WTC11 (cell line): ENCODE measurements around the gene TMEM120A. TPM values are rescaled to one million over a fixed set of nuclear protein-coding genes. Genes with fewer than 3 reads are reported as not detected.
"Not testable (repeated sequence)": the region's sequence is repeated elsewhere in the genome, so short reads cannot be mapped to it uniquely, and the experiment has no call there.

Experiments used
- ATAC-seq: fragments of 200-7000 bp; cut with Tn5 transposase; 2 replicates; pipeline ENCODE4 v1.10.0; 2021; ENCODE audit warnings: mild to moderate bottlenecking, moderate library complexity
- CTCF ChIA-PET: fragments of 300-600 bp; sonication (Branson Sonifier 250); formaldehyde crosslinking; loops from one replicate; lab custom pipeline; 2021; ENCODE audit warnings: antibody characterized with exemption; lab: Charles Lee
- POLR2A ChIA-PET: fragments of 350-600 bp; sonication (Branson Sonifier 250); formaldehyde crosslinking; loops from one replicate; lab custom pipeline; 2021; ENCODE audit warnings: antibody characterized with exemption; lab: Charles Lee
- DNase-seq: peaks from one replicate; pipeline ENCODE4 v3.0.0; 2021; ENCODE audit warnings: low spot score
- H3K27ac Mint-ChIP-seq: 2 replicates; pipeline ENCODE4 v1.8.0; 2021; ENCODE audit warnings: mixed read lengths
- H3K27me3 Mint-ChIP-seq: 2 replicates; pipeline ENCODE4 v1.8.0; 2021; ENCODE audit warnings: low read depth, mild to moderate bottlenecking, moderate library complexity, mixed read lengths
- H3K36me3 Mint-ChIP-seq: 2 replicates; pipeline ENCODE4 v1.8.0; 2021; ENCODE audit warnings: mixed read lengths
- H3K4me1 Mint-ChIP-seq: 2 replicates; pipeline ENCODE4 v1.8.0; 2022; ENCODE audit warnings: mixed read lengths
- H3K4me3 Mint-ChIP-seq: 2 replicates; pipeline ENCODE4 v1.8.0; 2021; ENCODE audit warnings: mild to moderate bottlenecking, moderate library complexity, mixed read lengths
- H3K9me3 Mint-ChIP-seq: 2 replicates; pipeline ENCODE4 v1.8.0; 2021; ENCODE audit warnings: mixed read lengths
- CBFB ChIP-seq: sonication (generic); formaldehyde crosslinking; IDR thresholded peaks from 2 replicates; pipeline ENCODE4 v1.8.1; 2022; ENCODE audit warnings: mild to moderate bottlenecking, low read depth, missing genetic modification reagents
- CREB1 ChIP-seq: sonication (generic); formaldehyde crosslinking; IDR thresholded peaks from 2 replicates; pipeline ENCODE4 v1.8.0; 2023; ENCODE audit warnings: mild to moderate bottlenecking, missing genetic modification reagents
- ELF4 ChIP-seq: sonication (generic); formaldehyde crosslinking; IDR thresholded peaks from 2 replicates; pipeline ENCODE4 v1.8.1; 2022; ENCODE audit warnings: low read depth, mild to moderate bottlenecking, moderate library complexity, missing genetic modification reagents
- EMX1 ChIP-seq: fragments of 250-450 bp; sonication (Bioruptor Pico); IDR thresholded peaks from 2 replicates; pipeline ENCODE4 v1.8.0; 2021; ENCODE audit warnings: mild to moderate bottlenecking
- ETV6 ChIP-seq: sonication (generic); formaldehyde crosslinking; IDR thresholded peaks from 2 replicates; pipeline ENCODE4 v1.8.1; 2022; ENCODE audit warnings: mild to moderate bottlenecking, missing genetic modification reagents
- FOXJ3 ChIP-seq: sonication (generic); formaldehyde crosslinking; IDR thresholded peaks from 2 replicates; pipeline ENCODE4 v1.9.0; 2021; ENCODE audit warnings: missing genetic modification reagents, mild to moderate bottlenecking, borderline replicate concordance
- GRHL2 ChIP-seq: fragments of 250-450 bp; sonication (Bioruptor Pico); IDR thresholded peaks from 2 replicates; pipeline ENCODE4 v1.8.0; 2022; ENCODE audit warnings: mild to moderate bottlenecking, moderate library complexity; ENCODE audit not compliant: insufficient replicate concordance, severe bottlenecking
- NFE2L1 ChIP-seq: sonication (generic); formaldehyde crosslinking; IDR thresholded peaks from 2 replicates; pipeline ENCODE4 v1.8.1; 2023; ENCODE audit warnings: missing genetic modification reagents
- NFYB ChIP-seq: sonication (generic); formaldehyde crosslinking; conservative IDR thresholded peaks from 2 replicates; pipeline ENCODE4 v1.8.0; 2022; ENCODE audit warnings: low read depth, missing genetic modification reagents
- NR2C2 ChIP-seq: sonication (generic); formaldehyde crosslinking; IDR thresholded peaks from 2 replicates; pipeline ENCODE4 v1.8.0; 2022; ENCODE audit warnings: mild to moderate bottlenecking, missing genetic modification reagents
- PRRX2 ChIP-seq: fragments of 250-450 bp; sonication (Bioruptor Pico); IDR thresholded peaks from 2 replicates; pipeline ENCODE4 v1.8.0; 2021; ENCODE audit warnings: mild to moderate bottlenecking
- SMAD3 ChIP-seq: sonication (generic); formaldehyde crosslinking; IDR thresholded peaks from 2 replicates; pipeline ENCODE4 v1.8.0; 2022; ENCODE audit warnings: missing genetic modification reagents, mild to moderate bottlenecking, borderline replicate concordance
- TEAD4 ChIP-seq: sonication (generic); formaldehyde crosslinking; IDR thresholded peaks from 2 replicates; pipeline ENCODE4 v1.8.0; 2022; ENCODE audit warnings: mild to moderate bottlenecking, missing genetic modification reagents
- TP53 ChIP-seq: sonication (generic); formaldehyde crosslinking; IDR thresholded peaks from 2 replicates; pipeline ENCODE4 v1.8.1; 2023; ENCODE audit warnings: mild to moderate bottlenecking, missing genetic modification reagents
- ZBTB21 ChIP-seq: sonication (generic); formaldehyde crosslinking; IDR thresholded peaks from 2 replicates; pipeline ENCODE4 v1.8.1; 2023; ENCODE audit warnings: mild to moderate bottlenecking, missing genetic modification reagents, borderline replicate concordance
- ZNF263 ChIP-seq: sonication (generic); formaldehyde crosslinking; IDR thresholded peaks from 2 replicates; pipeline ENCODE4 v1.8.1; 2022; ENCODE audit warnings: low read depth, mild to moderate bottlenecking, moderate library complexity, missing genetic modification reagents
- ZNF317 ChIP-seq: sonication (generic); formaldehyde crosslinking; IDR thresholded peaks from 2 replicates; pipeline ENCODE4 v1.8.1; 2023; ENCODE audit warnings: low read depth, mild to moderate bottlenecking, moderate library complexity, missing genetic modification reagents, borderline replicate concordance
- ZNF416 ChIP-seq: fragments of 250-450 bp; sonication (Bioruptor Pico); IDR thresholded peaks from 2 replicates; pipeline ENCODE4 v1.9.0; 2021; ENCODE audit warnings: mild to moderate bottlenecking, inconsistent platforms
- ZNF423 ChIP-seq: fragments of 250-450 bp; sonication (Bioruptor Pico); IDR thresholded peaks from 2 replicates; pipeline ENCODE4 v2.1.2; 2022; ENCODE audit warnings: mild to moderate bottlenecking, moderate library complexity
- total RNA-seq: library from RNA; stranded (reverse); gene quantifications from 3 replicates; pipeline ENCODE4 v1.2.3, GENCODE V29; 2021
- TF ChIP-seq, protein P1 (sequence below): sonication (generic); formaldehyde crosslinking; IDR thresholded peaks from 2 replicates; pipeline ENCODE4 v1.8.1; 2022; ENCODE audit warnings: mild to moderate bottlenecking, moderate library complexity, missing genetic modification reagents
- TF ChIP-seq, protein P2 (sequence below): sonication (generic); formaldehyde crosslinking; IDR thresholded peaks from 2 replicates; pipeline ENCODE4 v1.8.0; 2023; ENCODE audit warnings: missing genetic modification reagents
- TF ChIP-seq, protein P3 (sequence below): sonication (generic); formaldehyde crosslinking; IDR thresholded peaks from 2 replicates; pipeline ENCODE4 v1.8.0; 2022; ENCODE audit warnings: mild to moderate bottlenecking, missing genetic modification reagents
- TF ChIP-seq, protein P4 (sequence below): sonication (generic); formaldehyde crosslinking; IDR thresholded peaks from 2 replicates; pipeline ENCODE4 v1.8.0; 2022; ENCODE audit warnings: missing genetic modification reagents
- TF ChIP-seq, protein P5 (sequence below): sonication (generic); formaldehyde crosslinking; IDR thresholded peaks from 2 replicates; pipeline ENCODE4 v1.8.1; 2022; ENCODE audit warnings: low read depth, missing genetic modification reagents, borderline replicate concordance

TMEM120A gene
- total RNA-seq, 1 experiment from 2014 or later, result 21.9 TPM

DNA sequence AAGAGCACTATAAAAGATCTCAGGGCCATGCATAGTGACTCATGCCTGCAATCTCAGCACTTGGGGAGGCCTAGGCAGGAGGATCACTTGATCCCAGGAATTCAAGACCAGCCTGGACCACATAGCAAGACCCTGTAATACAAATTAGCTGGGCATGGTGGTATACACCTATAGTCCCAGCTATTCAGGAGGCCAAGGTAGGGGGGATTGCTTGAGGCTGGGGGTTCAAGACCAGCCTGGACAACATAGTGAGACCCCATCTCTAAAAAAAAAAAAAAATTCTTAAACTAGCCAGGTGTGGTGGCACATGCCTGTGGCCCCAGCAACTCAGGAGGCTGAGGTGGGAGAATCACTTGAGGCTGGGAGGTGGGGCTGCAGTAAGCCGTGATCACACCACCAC lies 37.6 kb upstream of the TMEM120A start (continued):
- TF ChIP-seq, protein P1, sequence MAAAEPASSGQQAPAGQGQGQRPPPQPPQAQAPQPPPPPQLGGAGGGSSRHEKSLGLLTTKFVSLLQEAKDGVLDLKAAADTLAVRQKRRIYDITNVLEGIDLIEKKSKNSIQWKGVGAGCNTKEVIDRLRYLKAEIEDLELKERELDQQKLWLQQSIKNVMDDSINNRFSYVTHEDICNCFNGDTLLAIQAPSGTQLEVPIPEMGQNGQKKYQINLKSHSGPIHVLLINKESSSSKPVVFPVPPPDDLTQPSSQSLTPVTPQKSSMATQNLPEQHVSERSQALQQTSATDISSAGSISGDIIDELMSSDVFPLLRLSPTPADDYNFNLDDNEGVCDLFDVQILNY (CRISPR knock-in tag), result no peak
- no peak for TF ChIP-seq EMX1 (CRISPR knock-in tag)
- TF ChIP-seq TEAD4, result no peak
- no peak for TF ChIP-seq ELF4 (CRISPR knock-in tag)
- no peak for TF ChIP-seq ZNF416 (CRISPR knock-in tag)
- TF ChIP-seq, protein P2, sequence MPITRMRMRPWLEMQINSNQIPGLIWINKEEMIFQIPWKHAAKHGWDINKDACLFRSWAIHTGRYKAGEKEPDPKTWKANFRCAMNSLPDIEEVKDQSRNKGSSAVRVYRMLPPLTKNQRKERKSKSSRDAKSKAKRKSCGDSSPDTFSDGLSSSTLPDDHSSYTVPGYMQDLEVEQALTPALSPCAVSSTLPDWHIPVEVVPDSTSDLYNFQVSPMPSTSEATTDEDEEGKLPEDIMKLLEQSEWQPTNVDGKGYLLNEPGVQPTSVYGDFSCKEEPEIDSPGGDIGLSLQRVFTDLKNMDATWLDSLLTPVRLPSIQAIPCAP (CRISPR knock-in tag), result no peak
- no peak for TF ChIP-seq CBFB
- TF ChIP-seq SMAD3, result no peak
- TF ChIP-seq, all 79 proteins: peak for 0

DNA sequence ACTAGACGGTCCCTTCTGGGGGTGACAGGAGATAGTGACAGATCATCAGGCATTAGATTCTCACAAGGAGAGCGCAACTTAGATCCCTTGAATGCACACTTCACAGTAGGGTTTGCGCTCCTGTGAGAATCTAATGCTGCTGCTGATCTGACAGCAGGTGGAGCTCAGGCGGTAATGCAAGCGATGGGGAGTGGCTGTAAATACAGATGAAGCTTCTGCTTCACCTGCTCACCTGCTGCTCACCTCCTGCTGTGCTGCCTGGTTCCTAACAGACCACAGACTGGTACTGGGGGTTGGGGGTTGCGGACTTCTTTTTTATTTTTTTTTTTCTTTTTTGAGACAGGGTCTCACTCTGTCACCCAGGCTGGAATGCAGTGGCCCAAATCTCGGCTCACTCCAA lies 35.3 kb upstream of the TMEM120A start:
- H3K27ac Mint-ChIP-seq, H3K9me3 Mint-ChIP-seq, H3K36me3 Mint-ChIP-seq, POLR2A ChIA-PET, H3K4me3 Mint-ChIP-seq, ATAC-seq, H3K27me3 Mint-ChIP-seq, H3K4me1 Mint-ChIP-seq: not testable (repeated sequence)
- TF ChIP-seq ZNF423, result peak; percentile 55; the same call in 1 of the 2 replicates
- peak; percentile 39 for DNase-seq
- CTCF ChIA-PET, result interaction anchor here (0.9 to 2.8 kb wide), 3 partner anchors 9 to 43 kb away, joined by 3 to 11 read pairs (median 4); partner anchors contain the start of genes MDH2 and STYXL1

DNA sequence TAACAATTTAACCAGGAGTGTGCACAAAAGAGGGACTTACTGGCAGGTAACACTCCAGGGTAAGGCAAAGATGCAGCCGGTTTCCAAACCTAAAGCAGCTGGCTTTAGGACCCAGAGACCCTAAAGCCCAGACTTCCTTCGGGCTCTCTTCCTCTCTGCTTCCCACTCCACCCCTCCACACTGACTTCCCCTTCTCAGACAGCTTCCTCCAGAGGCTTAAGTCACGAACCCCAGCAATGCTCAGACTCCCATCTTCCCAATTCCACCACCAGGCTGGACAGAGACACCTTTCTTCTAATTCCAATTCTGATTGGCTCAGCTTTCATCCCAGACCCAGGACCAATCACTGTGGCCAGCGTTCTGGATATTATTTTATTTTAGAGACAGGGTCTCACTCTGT lies 28.6 kb upstream of the TMEM120A start:
- Mint-ChIP-seq H3K36me3 (peaks cover 11% of the 10 kb centered on the region), H3K27me3 (no peaks in the 10 kb centered on the region), H3K4me1 (peaks cover 3% of the 10 kb centered on the region), H3K4me3 (no peak overlapping the region; the same call in 1 of the 2 replicates), H3K9me3 (no peaks in the 10 kb centered on the region; the same call in 1 of the 2 replicates), H3K27ac (no peak overlapping the region)
- no peak for DNase-seq
- peak; percentile 71 for ATAC-seq
- ChIA-PET POLR2A (interaction anchor here (0.7 kb wide), 1 partner anchor 25 kb away, joined by 3 read pairs; the partner anchor contains the start of genes MDH2 and STYXL1), CTCF (interaction anchor here (0.9 to 1.3 kb wide), 4 partner anchors 62 to 291 kb away, joined by 3 to 5 read pairs (median 4); no protein-coding TSS in a partner anchor)
- no peak for TF ChIP-seq TEAD4
- TF ChIP-seq SMAD3, result no peak
- no peak for TF ChIP-seq CREB1
- TF ChIP-seq PRRX2 (CRISPR knock-in tag), result no peak
- TF ChIP-seq GRHL2, result no peak
- TF ChIP-seq FOXJ3 (CRISPR knock-in tag), result no peak
- TF ChIP-seq, protein P3, sequence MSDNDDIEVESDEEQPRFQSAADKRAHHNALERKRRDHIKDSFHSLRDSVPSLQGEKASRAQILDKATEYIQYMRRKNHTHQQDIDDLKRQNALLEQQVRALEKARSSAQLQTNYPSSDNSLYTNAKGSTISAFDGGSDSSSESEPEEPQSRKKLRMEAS (CRISPR knock-in tag), result no peak
- no peak for TF ChIP-seq EMX1 (CRISPR knock-in tag)
- no peak for TF ChIP-seq ZNF263 (CRISPR knock-in tag)
- TF ChIP-seq NR2C2 (CRISPR knock-in tag), result no peak
- no peak for TF ChIP-seq ZNF317
- TF ChIP-seq TP53 (CRISPR knock-in tag), result no peak
- TF ChIP-seq ZBTB21 (CRISPR knock-in tag), result no peak

DNA sequence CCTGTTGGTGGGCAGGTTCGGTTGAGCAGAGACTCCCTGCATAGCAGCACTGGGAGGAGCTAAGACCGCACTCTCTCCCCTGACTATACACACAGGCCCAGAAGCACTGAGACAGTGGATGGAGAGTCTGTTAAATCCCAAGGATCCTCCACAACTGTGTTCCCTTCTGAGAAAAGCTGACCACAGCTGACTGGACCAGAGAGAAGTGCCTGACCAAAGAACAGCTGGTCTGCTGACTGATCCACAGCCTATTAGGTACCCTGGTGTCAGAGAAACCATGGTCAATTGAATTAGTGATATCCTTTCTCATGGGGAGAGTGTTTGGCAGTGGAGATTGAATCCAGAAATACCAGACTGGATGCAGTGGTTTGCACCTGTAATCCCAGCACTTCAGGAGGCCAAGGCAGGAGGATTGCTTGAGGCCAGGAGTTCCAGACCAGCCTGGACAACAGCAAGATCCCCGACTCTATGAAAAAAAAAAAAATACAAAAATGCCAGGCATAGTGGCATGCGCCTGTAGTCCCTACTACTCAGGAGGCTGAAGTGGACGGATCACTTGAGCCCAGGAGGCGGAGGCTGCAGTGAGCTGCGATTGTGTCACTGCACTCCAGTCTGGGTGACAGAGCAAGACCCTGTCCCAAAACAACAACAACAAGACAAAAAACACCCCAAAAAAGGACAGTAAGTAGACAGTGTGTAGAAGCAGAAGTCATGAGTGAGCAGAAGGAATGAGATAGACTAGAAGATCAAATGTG lies 27.8 kb upstream of the TMEM120A start:
- no peak overlapping the region for H3K27ac Mint-ChIP-seq
- ChIA-PET POLR2A (no interaction called here), CTCF (interaction anchor here (0.9 to 2.5 kb wide), 5 partner anchors 8 to 156 kb away, joined by 3 to 55 read pairs (median 5); no protein-coding TSS in a partner anchor)
- H3K36me3 Mint-ChIP-seq, result peaks cover 11% of the 10 kb centered on the region
- H3K9me3 Mint-ChIP-seq, result no peaks in the 10 kb centered on the region; the same call in 1 of the 2 replicates
- H3K4me3 Mint-ChIP-seq, result no peak overlapping the region
- no peak for DNase-seq
- ATAC-seq, result no peak
- peaks cover 3% of the 10 kb centered on the region for H3K4me1 Mint-ChIP-seq
- H3K27me3 Mint-ChIP-seq, result no peaks in the 10 kb centered on the region
- no peak for TF ChIP-seq NFYB (CRISPR knock-in tag)
- TF ChIP-seq ETV6 (CRISPR knock-in tag), result no peak
- TF ChIP-seq, protein P4, sequence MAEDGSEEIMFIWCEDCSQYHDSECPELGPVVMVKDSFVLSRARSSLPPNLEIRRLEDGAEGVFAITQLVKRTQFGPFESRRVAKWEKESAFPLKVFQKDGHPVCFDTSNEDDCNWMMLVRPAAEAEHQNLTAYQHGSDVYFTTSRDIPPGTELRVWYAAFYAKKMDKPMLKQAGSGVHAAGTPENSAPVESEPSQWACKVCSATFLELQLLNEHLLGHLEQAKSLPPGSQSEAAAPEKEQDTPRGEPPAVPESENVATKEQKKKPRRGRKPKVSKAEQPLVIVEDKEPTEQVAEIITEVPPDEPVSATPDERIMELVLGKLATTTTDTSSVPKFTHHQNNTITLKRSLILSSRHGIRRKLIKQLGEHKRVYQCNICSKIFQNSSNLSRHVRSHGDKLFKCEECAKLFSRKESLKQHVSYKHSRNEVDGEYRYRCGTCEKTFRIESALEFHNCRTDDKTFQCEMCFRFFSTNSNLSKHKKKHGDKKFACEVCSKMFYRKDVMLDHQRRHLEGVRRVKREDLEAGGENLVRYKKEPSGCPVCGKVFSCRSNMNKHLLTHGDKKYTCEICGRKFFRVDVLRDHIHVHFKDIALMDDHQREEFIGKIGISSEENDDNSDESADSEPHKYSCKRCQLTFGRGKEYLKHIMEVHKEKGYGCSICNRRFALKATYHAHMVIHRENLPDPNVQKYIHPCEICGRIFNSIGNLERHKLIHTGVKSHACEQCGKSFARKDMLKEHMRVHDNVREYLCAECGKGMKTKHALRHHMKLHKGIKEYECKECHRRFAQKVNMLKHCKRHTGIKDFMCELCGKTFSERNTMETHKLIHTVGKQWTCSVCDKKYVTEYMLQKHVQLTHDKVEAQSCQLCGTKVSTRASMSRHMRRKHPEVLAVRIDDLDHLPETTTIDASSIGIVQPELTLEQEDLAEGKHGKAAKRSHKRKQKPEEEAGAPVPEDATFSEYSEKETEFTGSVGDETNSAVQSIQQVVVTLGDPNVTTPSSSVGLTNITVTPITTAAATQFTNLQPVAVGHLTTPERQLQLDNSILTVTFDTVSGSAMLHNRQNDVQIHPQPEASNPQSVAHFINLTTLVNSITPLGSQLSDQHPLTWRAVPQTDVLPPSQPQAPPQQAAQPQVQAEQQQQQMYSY, result no peak
- no peak for TF ChIP-seq NFE2L1
- TF ChIP-seq, protein P5, sequence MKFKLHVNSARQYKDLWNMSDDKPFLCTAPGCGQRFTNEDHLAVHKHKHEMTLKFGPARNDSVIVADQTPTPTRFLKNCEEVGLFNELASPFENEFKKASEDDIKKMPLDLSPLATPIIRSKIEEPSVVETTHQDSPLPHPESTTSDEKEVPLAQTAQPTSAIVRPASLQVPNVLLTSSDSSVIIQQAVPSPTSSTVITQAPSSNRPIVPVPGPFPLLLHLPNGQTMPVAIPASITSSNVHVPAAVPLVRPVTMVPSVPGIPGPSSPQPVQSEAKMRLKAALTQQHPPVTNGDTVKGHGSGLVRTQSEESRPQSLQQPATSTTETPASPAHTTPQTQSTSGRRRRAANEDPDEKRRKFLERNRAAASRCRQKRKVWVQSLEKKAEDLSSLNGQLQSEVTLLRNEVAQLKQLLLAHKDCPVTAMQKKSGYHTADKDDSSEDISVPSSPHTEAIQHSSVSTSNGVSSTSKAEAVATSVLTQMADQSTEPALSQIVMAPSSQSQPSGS (CRISPR knock-in tag), result no peak
- TF ChIP-seq, protein P2 (CRISPR knock-in tag), result no peak
